Osteoblast (primary cell): ENCODE data around the gene MUC21. TPM values are rescaled to one million over a fixed set of nuclear protein-coding genes. Genes with fewer than 3 reads are reported as not detected.

Experiments
- DNase-seq: peaks from one replicate; pipeline ENCODE4 v3.0.0; 2011; ENCODE audit warnings: low spot score, mixed read lengths; ENCODE audit not compliant: insufficient read length; ENCODE audit errors: missing footprints
- H2AFZ ChIP-seq: 2 replicates; pipeline ENCODE4 v1.6.0; 2011; ENCODE audit warnings: mild to moderate bottlenecking, low read length
- H3K27ac ChIP-seq: 2 replicates; pipeline ENCODE4 v1.5.1; 2011; ENCODE audit warnings: mild to moderate bottlenecking, low read depth, low read length, moderate library complexity
- H3K27me3 ChIP-seq: 2 replicates; pipeline ENCODE4 v1.6.0; 2012; ENCODE audit warnings: mild to moderate bottlenecking, control low read depth, inconsistent platforms, low read length, moderate library complexity; ENCODE audit not compliant: insufficient read depth
- H3K36me3 ChIP-seq: 2 replicates; pipeline ENCODE4 v1.5.1; 2011; ENCODE audit warnings: mild to moderate bottlenecking, low read length, control low read depth, moderate library complexity; ENCODE audit not compliant: insufficient read depth
- H3K4me1 ChIP-seq: 2 replicates; pipeline ENCODE4 v1.5.1; 2011; ENCODE audit warnings: mild to moderate bottlenecking, low read length, control low read depth, moderate library complexity; ENCODE audit not compliant: insufficient read depth
- H3K4me2 ChIP-seq: 2 replicates; pipeline ENCODE4 v1.6.0; 2011; ENCODE audit warnings: mild to moderate bottlenecking, low read length; ENCODE audit not compliant: insufficient read depth
- H3K4me3 ChIP-seq: fragments of 200-600 bp; sonication (generic); 3 replicates; pipeline ENCODE4 v1.5.1; 2012; ENCODE audit warnings: mild to moderate bottlenecking, low read length, inconsistent platforms; ENCODE audit not compliant: insufficient read depth
- H3K79me2 ChIP-seq: 2 replicates; pipeline ENCODE4 v1.6.0; 2012; ENCODE audit warnings: mild to moderate bottlenecking, low read length, control low read depth, inconsistent platforms; ENCODE audit not compliant: insufficient read depth
- H3K9me3 ChIP-seq: 2 replicates; pipeline ENCODE4 v1.5.1; 2011; ENCODE audit warnings: low read depth, low read length, control low read depth
- H4K20me1 ChIP-seq: 2 replicates; pipeline ENCODE4 v1.6.0; 2012; ENCODE audit warnings: mild to moderate bottlenecking, low read length, control low read depth; ENCODE audit not compliant: insufficient read depth
- CTCF ChIP-seq: IDR thresholded peaks from 2 replicates; pipeline ENCODE4 v1.5.1; 2011; ENCODE audit warnings: mild to moderate bottlenecking, low read depth, low read length, moderate library complexity; ENCODE audit errors: extremely low read depth
- total RNA-seq: library from RNA; depleted of rRNA; stranded (reverse); fragments of >200 nt; gene quantifications from 2 replicates; pipeline ENCODE4 v1.2.3, GENCODE V29; 2012

MUC21 gene
- total RNA-seq, 1 donor = not detected

GRCh38 chr6:30945281-30945680, 38.2 kb upstream of the MUC21 start:
- Histone ChIP-seq H3K79me2 (no peaks in the 10 kb centered on the region), H3K4me3 (no peak overlapping the region), H3K4me2 (no peak overlapping the region), H3K36me3 (no peaks in the 10 kb centered on the region), H3K27me3 (peaks cover 35% of the 10 kb centered on the region), H3K27ac (no peak overlapping the region), H3K4me1 (peaks cover 8% of the 10 kb centered on the region), H2AFZ (no peak overlapping the region), H3K9me3 (no peaks in the 10 kb centered on the region), H4K20me1 (no peaks in the 10 kb centered on the region)
- no peak for DNase-seq
- no peak for TF ChIP-seq CTCF

- no peak for DNase-seq
- TF ChIP-seq CTCF = no peak
- Histone ChIP-seq H3K27me3 (peaks cover 36% of the 10 kb centered on the region), H3K4me1 (peaks cover 4% of the 10 kb centered on the region), H3K36me3 (no peaks in the 10 kb centered on the region), H2AFZ (no peak overlapping the region), H3K79me2 (no peaks in the 10 kb centered on the region), H3K4me2 (no peak overlapping the region), H3K27ac (no peak overlapping the region), H3K4me3 (no peak overlapping the region), H3K9me3 (no peaks in the 10 kb centered on the region), H4K20me1 (no peaks in the 10 kb centered on the region)
Measured at GRCh38 chr6:30947231-30947630, 36.3 kb upstream of the MUC21 start.

GRCh38 chr6:30948811-30949210, 34.7 kb upstream of the MUC21 start:
- TF ChIP-seq CTCF = no peak
- Histone ChIP-seq H3K4me2 (no peak overlapping the region), H3K27me3 (peaks cover 50% of the 10 kb centered on the region)

GRCh38 chr6:30951907-30952469, 31.5 kb upstream of the MUC21 start:
- TF ChIP-seq CTCF = no peak
- Histone ChIP-seq H3K9me3 (no peaks in the 10 kb centered on the region), H3K4me2 (no peak overlapping the region), H3K4me3 (no peak overlapping the region), H3K36me3 (no peaks in the 10 kb centered on the region), H3K27me3 (peaks cover 53% of the 10 kb centered on the region), H3K79me2 (no peaks in the 10 kb centered on the region), H4K20me1 (no peaks in the 10 kb centered on the region), H2AFZ (no peak overlapping the region), H3K27ac (no peak overlapping the region), H3K4me1 (peaks cover 14% of the 10 kb centered on the region)
- no peak for DNase-seq

More at GRCh38 chr6:30948811-30949210, 34.7 kb upstream of the MUC21 start:
- no peak overlapping the region for H3K4me3 ChIP-seq
- H4K20me1 ChIP-seq = no peaks in the 10 kb centered on the region
- H3K4me1 ChIP-seq = no peaks in the 10 kb centered on the region
- H3K36me3 ChIP-seq = no peaks in the 10 kb centered on the region
- H3K27ac ChIP-seq = no peak overlapping the region
- DNase-seq = no peak
- H2AFZ ChIP-seq = no peak overlapping the region
- H3K9me3 ChIP-seq = no peaks in the 10 kb centered on the region
- no peaks in the 10 kb centered on the region for H3K79me2 ChIP-seq
